K562 (cell line): ENCODE measurements around the gene FANK1. TPM values are rescaled to one million over a fixed set of nuclear protein-coding genes. Genes with fewer than 3 reads are reported as not detected.

Experiments
- BRCA1 ChIP-seq, 2 experiments: fragments of 450-650 bp in 1 of 2; sonication (generic) in 1 of 2; formaldehyde crosslinking in 1 of 2; IDR thresholded peaks; 2 replicates each; pipeline versions ENCODE4 v1.5.0 to v1.6.1; 2017 to 2020; ENCODE audit warnings: mild to moderate bottlenecking in 1 of 2, missing genetic modification reagents in 1 of 2
- CBFA2T3 ChIP-seq: fragments of 450-650 bp; IDR thresholded peaks from 2 replicates; pipeline ENCODE4 v1.6.1; 2017
- CXXC5 ChIP-seq: fragments of 250-450 bp; sonication (Bioruptor Pico); IDR thresholded peaks from 2 replicates; pipeline ENCODE4 v1.8.0; 2022; ENCODE audit warnings: inconsistent platforms, mild to moderate bottlenecking, moderate library complexity
- DPF2 ChIP-seq: fragments of 450-650 bp; IDR thresholded peaks from 2 replicates; pipeline ENCODE4 v1.6.1; 2016
- FOSL1 ChIP-seq: fragments of 200-800 bp; sonication (Bioruptor generic); conservative IDR thresholded peaks from 2 replicates; pipeline ENCODE4 v1.6.1; 2016; ENCODE audit warnings: missing genetic modification characterization, missing compliant biosample characterization
- GABPB1 ChIP-seq: sonication (generic); formaldehyde crosslinking; IDR thresholded peaks from 2 replicates; pipeline ENCODE4 v1.8.0; 2022; ENCODE audit warnings: mild to moderate bottlenecking, missing genetic modification reagents
- HDAC2 ChIP-seq: fragments of 450-650 bp; IDR thresholded peaks from 2 replicates; pipeline ENCODE4 v1.6.1; 2016; ENCODE audit warnings: mild to moderate bottlenecking
- HMG20B ChIP-seq: fragments of 250-450 bp; sonication (Bioruptor Pico); IDR thresholded peaks from 2 replicates; pipeline ENCODE4 v1.5.0; 2021; ENCODE audit warnings: mild to moderate bottlenecking
- KDM1A ChIP-seq, 2 experiments: fragments of 450-650 bp; IDR thresholded peaks; 2 replicates each; pipeline ENCODE4 v1.6.1; 2016; ENCODE audit warnings: mild to moderate bottlenecking in 2 of 2
- MIER1 ChIP-seq: fragments of 450-650 bp; IDR thresholded peaks from 2 replicates; pipeline ENCODE4 v1.6.1; 2016; ENCODE audit warnings: antibody characterized with exemption, mild to moderate bottlenecking, low read depth
- NFE2 ChIP-seq: IDR thresholded peaks from 2 replicates; pipeline ENCODE4 v1.6.1; 2014; ENCODE audit warnings: antibody characterized with exemption, low read depth
- PRDM10 ChIP-seq: fragments of 450-650 bp; IDR thresholded peaks from 2 replicates; pipeline ENCODE4 v1.6.1; 2018; ENCODE audit not compliant: partially characterized antibody
- RAD21 ChIP-seq, 2 experiments: fragments of 250-450 bp in 1 of 2; fragments of 450-650 bp in 1 of 2; sonication (Bioruptor Pico) in 1 of 2; formaldehyde crosslinking in 1 of 2; IDR thresholded peaks in 1 of 2; conservative IDR thresholded peaks in 1 of 2; 2 replicates each; pipeline versions ENCODE4 v1.4.0 to v1.8.0; 2020 to 2022; ENCODE audit warnings: mild to moderate bottlenecking in 2 of 2, moderate library complexity in 1 of 2
- SAFB ChIP-seq: fragments of 200-400 bp; formaldehyde crosslinking; IDR thresholded peaks from 2 replicates; pipeline ENCODE4 v1.6.1; 2017; ENCODE audit warnings: low read depth, low read length, borderline replicate concordance
- SRSF9 ChIP-seq: fragments of 200-400 bp; formaldehyde crosslinking; IDR thresholded peaks from 2 replicates; pipeline ENCODE4 v1.6.1; 2017; ENCODE audit warnings: low read depth, low read length, borderline replicate concordance
- TCF3 ChIP-seq: sonication (generic); formaldehyde crosslinking; IDR thresholded peaks from 2 replicates; pipeline ENCODE4 v1.4.0; 2020; ENCODE audit warnings: mild to moderate bottlenecking, missing genetic modification reagents
- TRIM24 ChIP-seq, 2 experiments: fragments of 450-650 bp; IDR thresholded peaks; 2 replicates each; pipeline ENCODE4 v1.6.1; 2016
- ZBTB12 ChIP-seq: fragments of 250-450 bp; sonication (Bioruptor Pico); IDR thresholded peaks from 2 replicates; pipeline ENCODE4 v1.4.0; 2020
- ZBTB9 ChIP-seq: fragments of 450-650 bp; formaldehyde crosslinking; IDR thresholded peaks from 2 replicates; pipeline ENCODE4 v1.4.0; 2020; ENCODE audit warnings: mild to moderate bottlenecking, moderate library complexity
- ZNF165 ChIP-seq: fragments of 250-450 bp; sonication (Bioruptor Pico); IDR thresholded peaks from 2 replicates; pipeline ENCODE4 v1.4.0; 2020; ENCODE audit warnings: borderline replicate concordance
- ZNF24 ChIP-seq: fragments of 450-650 bp; IDR thresholded peaks from 2 replicates; pipeline ENCODE4 v1.6.1; 2016
- ZNF347 ChIP-seq: fragments of 450-650 bp; formaldehyde crosslinking; IDR thresholded peaks from 2 replicates; pipeline ENCODE4 v1.4.0; 2020; ENCODE audit warnings: low read depth, mild to moderate bottlenecking, moderate library complexity
- ZNF444 ChIP-seq: fragments of 250-450 bp; sonication (Bioruptor Pico); IDR thresholded peaks from 2 replicates; pipeline ENCODE4 v1.4.0; 2020; ENCODE audit warnings: mild to moderate bottlenecking, moderate library complexity
- ZNF644 ChIP-seq: fragments of 200-800 bp; sonication (Bioruptor generic); IDR thresholded peaks from 2 replicates; pipeline ENCODE4 v1.6.1; 2016; ENCODE audit warnings: low read depth, missing genetic modification characterization, missing compliant biosample characterization
- ZNF77 ChIP-seq: fragments of 250-450 bp; sonication (Bioruptor Pico); IDR thresholded peaks from 2 replicates; pipeline ENCODE4 v1.5.0; 2020
- polyA plus RNA-seq, 8 experiments: library from polyadenylated mRNA; depleted of rRNA in 4 of 8; stranded (reverse) in 5 of 8; unstranded in 3 of 8; fragments of >200 nt; fragmentation: Nextera tagmentation in 2 of 8; fragmentation: Illumina TruSeq in 1 of 8; extraction: Ambion mirVana in 2 of 8; extraction: Trizol in 1 of 8; gene quantifications; 2 replicates each; pipeline versions ENCODE4 v1.2.1 to v1.2.3, GENCODE V29; 2011 to 2014; ENCODE audit warnings: inconsistent platforms in 1 of 8, missing spikeins in 1 of 8
- total RNA-seq, 7 experiments: library from RNA; depleted of rRNA in 6 of 7; stranded (reverse); fragments of >200 nt in 6 of 7; fragmentation: Illumina TruSeq in 2 of 7; extraction: Trizol in 2 of 7; gene quantifications; 2 replicates each; pipeline versions ENCODE4 v1.2.1 to v1.2.3, GENCODE V29; 2011 to 2021; ENCODE audit warnings: low replicate concordance in 1 of 7

Gene FANK1
- total and polyA plus RNA-seq, 9 of the 15 experiments (the other 6 are each of a cell fraction or from before 2014, with no cell fraction given), result 0.11 to 2.3 (median 0.51) TPM; not detected in 1

GRCh38 chr10:126013489-126014281, 117.3 kb downstream of the FANK1 start (continued):
- no peak for TF ChIP-seq PRDM10
- TF ChIP-seq SRSF9, result no peak
- peak; percentile 76 for TF ChIP-seq FOSL1 (tag)
- TF ChIP-seq MIER1, result no peak
- TF ChIP-seq KDM1A (IDR thresholded peaks at IDR 0.05), result peak; percentile 71 to 78
- TF ChIP-seq DPF2, result peak; percentile 33; the same call in 1 of the 2 replicates
- no peak for TF ChIP-seq ZNF644 (tag)
- TF ChIP-seq ZBTB12 (CRISPR knock-in tag), result no peak
- peak; percentile 35; the same call in 1 of the 2 replicates for TF ChIP-seq ZNF24
- no peak for TF ChIP-seq SAFB
- TF ChIP-seq HDAC2, result no peak
- no peak for TF ChIP-seq BRCA1 (IDR thresholded peaks at IDR 0.05)
- TF ChIP-seq BRCA1 (CRISPR knock-in tag; IDR thresholded peaks at IDR 0.05), result no peak
- TF ChIP-seq TCF3 (CRISPR knock-in tag), result peak; percentile 77
- TF ChIP-seq NFE2, result peak; percentile 53
- TF ChIP-seq ZNF77 (CRISPR knock-in tag), result no peak
- no peak for TF ChIP-seq RAD21 (CRISPR knock-in tag; conservative IDR thresholded peaks at IDR 0.05 in 1 of 2, IDR thresholded peaks at IDR 0.05 in 1 of 2)
- TF ChIP-seq ZNF347 (CRISPR knock-in tag), result no peak
- TF ChIP-seq GABPB1, result no peak
- TF ChIP-seq ZBTB9 (CRISPR knock-in tag), result no peak
- TF ChIP-seq TRIM24 (IDR thresholded peaks at IDR 0.05), result peak; percentile 12 to 60; a peak in 2 of 4 replicates
- no peak for TF ChIP-seq ZNF444
- peak; percentile 90 for TF ChIP-seq CBFA2T3
- no peak for TF ChIP-seq ZNF165
- no peak for TF ChIP-seq HMG20B (CRISPR knock-in tag)
- no peak for TF ChIP-seq CXXC5
